ENCODE data around the gene RBFA. TPM values are rescaled to one million over a fixed set of nuclear protein-coding genes. Genes with fewer than 3 reads are reported as not detected.
"Not testable (repeated sequence)": the region's sequence is repeated elsewhere in the genome, so short reads cannot be mapped to it uniquely, and the experiment has no call there.

The RBFA gene
- total RNA-seq, 1 experiment from 2014 or later, result 19.9 TPM

DNA sequence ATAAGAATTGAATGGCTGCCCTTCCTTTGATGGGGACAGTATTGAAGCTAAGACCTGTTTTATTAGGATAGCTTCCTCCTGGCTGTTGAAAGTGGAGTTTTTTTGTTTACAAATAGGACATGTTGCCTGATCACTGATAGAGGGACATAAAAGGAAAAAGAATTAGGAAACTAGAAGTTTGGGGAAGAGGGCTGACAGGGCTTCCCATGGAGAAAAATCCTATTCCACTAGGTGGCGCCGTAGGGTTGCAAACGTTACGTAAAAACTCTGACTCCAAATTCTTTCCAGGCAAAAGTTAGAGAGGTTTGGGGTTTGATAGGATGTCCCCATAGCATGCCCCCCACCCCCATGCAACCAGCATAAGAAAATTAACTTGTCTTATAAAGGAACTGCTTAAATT lies 11.1 kb upstream of the RBFA start:
- in situ Hi-C loops (cut with HindIII; ENCODE audit: low pct_unique_long_range_greater_than_20kb, low sequenced_read_pairs), result no loop called here

GRCh38 chr18:80026363-80026762 lies 7.9 kb upstream of the RBFA start:
- in situ Hi-C loops (cut with HindIII; ENCODE audit: low pct_unique_long_range_greater_than_20kb, low sequenced_read_pairs), result no loop called here
- DNase-seq (ENCODE audit: low read depth), result no peak

More for the DNA sequence above, 11.1 kb upstream of the RBFA start:
- no peak for DNase-seq (ENCODE audit: low read depth)

DNA sequence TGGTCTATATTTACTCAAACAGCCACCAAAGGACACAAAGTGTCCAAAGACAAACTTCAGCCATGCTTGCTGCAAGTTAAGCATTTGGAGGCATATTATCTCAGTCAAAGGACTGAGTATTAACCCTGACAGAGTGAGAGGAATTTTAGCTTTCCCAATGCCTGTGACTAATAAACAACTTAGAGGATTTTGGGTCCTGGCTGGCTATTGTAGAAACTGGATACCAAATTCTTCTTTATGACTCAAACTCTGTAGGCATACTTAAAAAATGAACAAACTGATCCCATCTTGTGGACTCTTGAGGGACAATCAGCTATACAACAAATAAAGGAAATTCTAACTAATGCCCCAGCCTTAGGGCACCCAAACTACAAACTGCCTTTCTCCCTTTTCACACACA lies 6.5 kb upstream of the RBFA start:
- in situ Hi-C loops (cut with HindIII; ENCODE audit: low pct_unique_long_range_greater_than_20kb, low sequenced_read_pairs); DNase-seq (ENCODE audit: low read depth): not testable (repeated sequence)

- DNase-seq (ENCODE audit: low read depth), result no peak
- in situ Hi-C loops (cut with HindIII; ENCODE audit: low pct_unique_long_range_greater_than_20kb, low sequenced_read_pairs), result no loop called here
Observed at GRCh38 chr18:80029690-80030089, 4.5 kb upstream of the RBFA start.

DNA sequence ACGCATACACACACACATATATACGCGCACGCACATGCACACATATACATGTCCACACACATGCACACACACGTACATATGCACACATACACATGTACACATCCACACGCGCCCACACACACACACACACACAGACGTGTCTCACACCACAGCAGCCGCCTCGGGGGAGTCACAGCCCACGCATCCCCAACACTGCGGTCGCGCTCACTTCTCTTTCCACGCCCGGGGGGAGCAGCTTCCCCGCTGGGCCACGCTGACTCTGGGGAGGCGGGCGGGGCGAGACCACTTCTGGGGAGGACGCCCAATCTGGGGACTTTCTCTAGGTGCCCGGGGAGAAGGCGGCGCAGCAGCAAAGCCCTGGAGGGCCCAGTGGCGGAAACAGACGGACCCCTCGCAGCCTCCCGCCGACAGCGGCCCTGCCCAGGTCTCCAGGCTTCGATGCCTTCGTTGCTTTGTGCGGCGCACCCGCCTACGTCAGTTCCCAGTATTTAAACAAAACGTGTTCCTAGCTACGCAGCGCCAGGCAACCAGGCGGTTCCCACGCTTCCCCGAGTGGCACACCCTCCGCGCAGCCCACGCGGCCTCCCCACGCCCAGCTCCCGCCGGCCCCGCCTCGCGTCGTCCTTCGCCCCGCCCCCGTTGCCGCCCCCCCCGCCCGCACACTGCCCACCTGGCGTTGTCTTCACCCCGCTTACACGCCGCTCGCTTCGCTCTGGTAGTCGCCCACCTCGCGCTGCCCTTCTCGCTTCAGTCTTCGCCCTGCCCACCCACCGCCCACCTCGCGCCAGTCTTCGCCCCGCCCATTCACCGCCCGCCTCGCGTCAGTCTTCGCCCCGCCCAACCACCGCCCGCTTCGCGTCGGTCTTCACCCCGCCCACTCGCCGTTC lies 810 bp upstream of the RBFA start:
- DNase-seq (ENCODE audit: low read depth), result peak; percentile 75
- in situ Hi-C loops (cut with HindIII; ENCODE audit: low pct_unique_long_range_greater_than_20kb, low sequenced_read_pairs), result no loop called here

DNA sequence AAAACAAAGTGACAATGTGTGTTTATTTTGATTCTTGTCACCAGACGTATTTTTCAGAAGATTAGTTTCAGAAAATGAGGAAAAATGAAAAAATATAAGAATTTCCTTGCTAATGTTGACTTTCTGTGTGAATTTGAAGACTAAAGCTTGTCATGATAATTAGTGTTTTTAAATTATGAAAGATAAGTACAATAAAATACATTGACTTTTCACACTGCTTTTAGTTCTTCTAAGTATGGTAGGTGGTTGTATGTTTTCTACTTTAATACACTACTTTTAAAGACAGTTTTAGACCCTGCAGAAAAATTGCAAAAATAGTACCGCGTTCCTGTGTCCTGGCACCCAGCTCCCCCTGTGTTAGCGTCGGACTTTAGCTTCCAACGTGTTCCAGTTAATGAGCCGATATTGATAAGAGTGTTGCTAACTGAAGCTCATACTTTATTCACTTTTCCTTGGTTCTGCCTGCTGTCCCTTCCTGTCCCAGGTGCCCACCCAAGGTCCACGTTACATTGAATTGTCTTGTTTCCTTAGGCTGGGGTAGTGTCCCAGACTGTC lies 695 bp downstream of the RBFA start:
- no peak for DNase-seq (ENCODE audit: low read depth)
- in situ Hi-C loops (cut with HindIII; ENCODE audit: low pct_unique_long_range_greater_than_20kb, low sequenced_read_pairs), result no loop called here

GRCh38 chr18:80035997-80036396 lies 1.8 kb downstream of the RBFA start:
- in situ Hi-C loops (cut with HindIII; ENCODE audit: low pct_unique_long_range_greater_than_20kb, low sequenced_read_pairs), result no loop called here
- no peak for DNase-seq (ENCODE audit: low read depth)

DNA sequence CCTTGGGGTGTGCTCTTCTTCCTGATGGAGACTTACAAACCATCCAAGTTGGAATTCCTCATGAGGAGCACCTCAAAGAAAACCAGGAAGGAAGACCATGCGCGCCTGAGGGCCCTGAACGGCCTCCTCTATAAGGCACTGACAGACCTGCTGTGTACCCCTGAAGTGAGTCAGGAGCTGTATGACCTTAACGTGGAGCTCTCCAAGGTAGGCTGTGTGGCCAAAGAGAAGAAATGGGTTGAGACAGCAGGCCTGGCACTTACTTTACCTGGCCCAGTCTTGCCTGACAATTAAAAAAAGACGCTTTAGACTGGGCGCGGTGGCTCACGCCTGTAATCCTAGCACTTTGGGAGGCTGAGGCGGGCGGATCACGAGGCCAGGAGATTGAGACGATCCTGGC lies 3.1 kb downstream of the RBFA start:
- DNase-seq (ENCODE audit: low read depth), result no peak
- in situ Hi-C loops (cut with HindIII; ENCODE audit: low pct_unique_long_range_greater_than_20kb, low sequenced_read_pairs), result no loop called here

- in situ Hi-C loops (cut with HindIII; ENCODE audit: low pct_unique_long_range_greater_than_20kb, low sequenced_read_pairs), result no loop called here
Observed at GRCh38 chr18:80037869-80038630, 3.8 kb downstream of the RBFA start.

GRCh38 chr18:80040515-80040914 lies 6.3 kb downstream of the RBFA start:
- no peak for DNase-seq (ENCODE audit: low read depth)
- in situ Hi-C loops (cut with HindIII; ENCODE audit: low pct_unique_long_range_greater_than_20kb, low sequenced_read_pairs), result no loop called here

More at GRCh38 chr18:80037869-80038630, 3.8 kb downstream of the RBFA start:
- DNase-seq (ENCODE audit: low read depth), result no peak

DNA sequence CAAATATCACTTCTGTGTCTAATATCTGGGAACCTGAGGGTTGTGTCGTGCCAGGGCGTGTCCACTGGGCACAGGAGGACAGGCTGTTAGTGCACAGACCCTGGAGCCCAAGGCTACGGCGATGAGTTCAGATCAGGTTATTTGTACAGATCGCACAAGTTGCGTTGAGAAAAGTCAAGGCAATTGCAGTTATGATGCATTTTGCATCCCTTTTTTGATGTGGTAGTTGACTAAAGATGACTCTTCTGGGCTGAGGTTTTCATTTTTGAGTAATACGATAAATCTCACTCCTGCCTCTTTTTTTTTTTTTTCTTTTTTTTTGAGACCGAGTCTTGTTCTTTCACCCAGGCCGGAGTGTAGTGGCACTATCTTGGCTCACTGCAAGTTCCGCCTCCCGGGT lies 7.2 kb downstream of the RBFA start:
- in situ Hi-C loops (cut with HindIII; ENCODE audit: low pct_unique_long_range_greater_than_20kb, low sequenced_read_pairs), result no loop called here
- DNase-seq (ENCODE audit: low read depth), result no peak

GRCh38 chr18:80042785-80043184 lies 8.6 kb downstream of the RBFA start:
- in situ Hi-C loops (cut with HindIII; ENCODE audit: low pct_unique_long_range_greater_than_20kb, low sequenced_read_pairs), result no loop called here
- DNase-seq (ENCODE audit: low read depth), result no peak

GRCh38 chr18:80044072-80044471 lies 9.8 kb downstream of the RBFA start:
- in situ Hi-C loops (cut with HindIII; ENCODE audit: low pct_unique_long_range_greater_than_20kb, low sequenced_read_pairs), result no loop called here

GRCh38 chr18:80046011-80046410 lies 11.8 kb downstream of the RBFA start:
- DNase-seq (ENCODE audit: low read depth), result no peak
- in situ Hi-C loops (cut with HindIII; ENCODE audit: low pct_unique_long_range_greater_than_20kb, low sequenced_read_pairs), result no loop called here

More at GRCh38 chr18:80044072-80044471, 9.8 kb downstream of the RBFA start:
- DNase-seq (ENCODE audit: low read depth), result no peak

- in situ Hi-C loops (cut with HindIII; ENCODE audit: low pct_unique_long_range_greater_than_20kb, low sequenced_read_pairs), result no loop called here
- DNase-seq (ENCODE audit: low read depth), result no peak
Observed at GRCh38 chr18:80046431-80046830, 12.2 kb downstream of the RBFA start.

GRCh38 chr18:80046961-80047541 lies 12.8 kb downstream of the RBFA start:
- DNase-seq (ENCODE audit: low read depth), result no peak
- in situ Hi-C loops (cut with HindIII; ENCODE audit: low pct_unique_long_range_greater_than_20kb, low sequenced_read_pairs), result no loop called here

- in situ Hi-C loops (cut with HindIII; ENCODE audit: low pct_unique_long_range_greater_than_20kb, low sequenced_read_pairs), result no loop called here
Observed at GRCh38 chr18:80050797-80051196, 16.6 kb downstream of the RBFA start.

DNA sequence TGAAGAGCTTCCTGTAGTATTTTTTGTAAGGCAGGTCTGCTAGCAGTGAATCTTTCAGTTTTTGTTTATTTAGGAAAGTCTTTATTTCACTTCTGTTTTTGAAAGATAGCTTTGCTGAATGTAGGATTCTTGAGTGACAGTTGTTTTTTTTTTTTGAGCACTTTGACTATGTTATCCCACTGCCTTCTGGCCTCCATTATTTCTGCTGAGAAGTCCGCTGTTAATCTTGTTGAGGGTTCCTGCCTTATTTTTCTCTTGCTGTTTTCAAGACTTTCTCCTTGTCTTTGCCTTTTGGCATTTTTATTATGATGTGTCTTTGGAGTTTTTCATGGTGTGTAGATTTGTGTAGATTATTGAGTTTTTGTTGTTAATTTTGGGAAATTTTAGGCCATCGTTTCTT lies 21.9 kb downstream of the RBFA start:
- in situ Hi-C loops (cut with HindIII; ENCODE audit: low pct_unique_long_range_greater_than_20kb, low sequenced_read_pairs), result no loop called here
- no peak for DNase-seq (ENCODE audit: low read depth)

More at GRCh38 chr18:80050797-80051196, 16.6 kb downstream of the RBFA start:
- no peak for DNase-seq (ENCODE audit: low read depth)

DNA sequence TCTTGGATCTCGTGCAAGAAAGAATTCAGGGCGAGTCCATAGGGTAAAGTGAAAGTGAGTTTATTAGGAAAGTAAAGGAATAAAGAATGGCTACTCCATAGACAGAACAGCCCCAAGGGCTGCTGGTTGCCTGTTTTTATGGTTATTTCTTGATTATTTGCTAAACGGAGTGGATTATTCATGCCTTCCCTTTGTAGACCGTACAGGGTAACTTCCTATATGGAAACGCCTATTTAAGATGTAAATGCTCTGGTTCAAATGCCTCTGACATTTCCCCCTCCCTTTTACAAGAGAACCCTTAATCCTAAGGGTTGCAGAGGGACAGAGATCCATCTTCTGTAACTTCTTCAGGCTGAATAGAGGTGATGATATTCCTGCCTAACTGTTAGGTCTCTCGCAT lies 25.7 kb downstream of the RBFA start:
- no peak for DNase-seq (ENCODE audit: low read depth)
- in situ Hi-C loops (cut with HindIII; ENCODE audit: low pct_unique_long_range_greater_than_20kb, low sequenced_read_pairs), result no loop called here
